ENCODE results near the gene GTPBP3. TPM values are rescaled to one million over a fixed set of nuclear protein-coding genes. Genes with fewer than 3 reads are reported as not detected.

GTPBP3 gene
- total RNA-seq, 1 donor from 2014 or later, result 25.5 TPM

DNA sequence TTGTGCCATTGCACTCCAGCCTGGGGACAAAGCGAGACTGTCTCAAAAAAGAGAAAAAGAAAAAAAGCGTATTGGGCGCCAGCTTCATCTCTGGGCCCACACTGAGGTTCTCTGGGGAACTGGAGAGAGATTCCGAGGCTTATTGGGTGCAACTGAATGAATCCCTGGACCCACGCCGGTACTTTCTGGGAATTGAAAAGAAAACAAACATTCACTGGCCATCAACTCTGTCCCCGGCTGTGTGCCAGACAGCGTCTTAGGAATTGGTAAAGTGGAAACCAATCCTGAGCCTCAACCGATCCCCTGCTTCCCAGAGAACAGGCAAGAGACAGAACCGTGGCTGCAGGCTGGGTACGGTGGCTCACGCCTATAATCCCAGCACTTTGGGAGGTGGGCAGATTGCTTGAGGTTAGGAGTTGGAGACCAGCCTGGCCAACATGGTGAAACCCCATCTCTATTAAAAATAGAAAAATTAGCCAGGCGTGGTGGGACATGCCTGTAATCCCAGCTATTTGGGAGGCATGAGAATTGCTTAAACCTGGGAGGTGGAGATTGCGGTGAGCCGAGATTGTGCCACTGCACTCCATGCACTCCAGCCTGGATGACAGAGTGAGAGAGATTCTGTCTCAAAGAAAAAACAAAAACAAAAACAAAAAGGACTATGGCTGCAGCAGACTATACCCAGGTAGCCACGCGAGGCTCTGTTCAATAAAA lies 11.3 kb upstream of the GTPBP3 start:
- no peak for DNase-seq (ENCODE audit: extremely low spot score in 2 of 2)
- no peaks in the 10 kb centered on the region for H3K36me3 ChIP-seq
- H3K27me3 ChIP-seq, result peaks cover 7% of the 10 kb centered on the region
- no peaks in the 10 kb centered on the region for H3K9me3 ChIP-seq
- no peak overlapping the region for H3K27ac ChIP-seq
- intact Hi-C loops (cut with DNase I), result no loop called here
- H3K4me3 ChIP-seq, result no peak overlapping the region
- peaks cover 30% of the 10 kb centered on the region for H3K4me1 ChIP-seq
- TF ChIP-seq POLR2A (IDR thresholded peaks at IDR 0.05), result no peak
- no peak for TF ChIP-seq POLR2AphosphoS5 (IDR thresholded peaks at IDR 0.05; ENCODE audit: insufficient read depth in 1 of 2, low read depth in 1 of 2)
- no peak for TF ChIP-seq CTCF (IDR thresholded peaks at IDR 0.05)

DNA sequence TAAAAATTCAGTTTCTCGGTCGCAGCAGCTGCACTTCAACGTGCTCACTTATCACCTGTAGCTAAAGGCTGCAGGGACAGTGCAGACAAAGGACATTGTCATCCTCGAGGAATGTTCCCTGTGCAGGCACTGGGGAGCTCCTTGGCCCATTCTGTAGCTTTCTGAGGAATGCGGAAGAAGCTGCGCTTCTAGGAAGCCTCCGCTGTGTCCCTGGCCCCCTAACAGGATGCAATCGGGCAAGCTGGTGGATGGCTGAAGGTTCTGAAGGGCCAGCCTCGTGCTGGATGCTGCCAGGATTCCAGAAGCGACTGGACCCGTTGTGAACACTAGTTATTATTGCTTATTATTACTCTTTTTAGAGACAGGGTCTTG lies 10.8 kb upstream of the GTPBP3 start:
- DNase-seq (ENCODE audit: extremely low spot score in 2 of 2), result no peak
- H3K27me3 ChIP-seq, result peaks cover 7% of the 10 kb centered on the region
- H3K4me1 ChIP-seq, result peaks cover 30% of the 10 kb centered on the region
- H3K27ac ChIP-seq, result no peak overlapping the region
- intact Hi-C loops (cut with DNase I), result no loop called here
- no peaks in the 10 kb centered on the region for H3K36me3 ChIP-seq
- H3K9me3 ChIP-seq, result no peaks in the 10 kb centered on the region
- TF ChIP-seq CTCF (IDR thresholded peaks at IDR 0.05) (no peak), POLR2AphosphoS5 (IDR thresholded peaks at IDR 0.05; ENCODE audit: insufficient read depth in 1 of 2, low read depth in 1 of 2) (no peak), POLR2A (IDR thresholded peaks at IDR 0.05) (no peak)
- H3K4me3 ChIP-seq, result no peak overlapping the region

GRCh38 chr19:17327068-17327653 lies 10.2 kb upstream of the GTPBP3 start:
- Histone ChIP-seq H3K4me1 (peaks cover 30% of the 10 kb centered on the region), H3K27me3 (peaks cover 7% of the 10 kb centered on the region), H3K9me3 (no peaks in the 10 kb centered on the region), H3K4me3 (no peak overlapping the region), H3K36me3 (no peaks in the 10 kb centered on the region), H3K27ac (no peak overlapping the region)
- no peak for TF ChIP-seq POLR2A (IDR thresholded peaks at IDR 0.05)
- TF ChIP-seq POLR2AphosphoS5 (IDR thresholded peaks at IDR 0.05; ENCODE audit: insufficient read depth in 1 of 2, low read depth in 1 of 2), result no peak
- intact Hi-C loops (cut with DNase I), result no loop called here
- no peak for DNase-seq (ENCODE audit: extremely low spot score in 2 of 2)

- no peak for DNase-seq (ENCODE audit: extremely low spot score in 2 of 2)
- peaks cover 7% of the 10 kb centered on the region for H3K27me3 ChIP-seq
- H3K36me3 ChIP-seq, result no peaks in the 10 kb centered on the region
- intact Hi-C loops (cut with DNase I), result no loop called here
- H3K4me1 ChIP-seq, result peaks cover 28% of the 10 kb centered on the region
- H3K27ac ChIP-seq, result peak overlapping the region; percentile 60
- H3K9me3 ChIP-seq, result no peaks in the 10 kb centered on the region
- no peak for TF ChIP-seq POLR2A (IDR thresholded peaks at IDR 0.05)
- peak in 1 of 3 experiments; percentile 14 for TF ChIP-seq CTCF (IDR thresholded peaks at IDR 0.05)
- no peak for TF ChIP-seq POLR2AphosphoS5 (IDR thresholded peaks at IDR 0.05; ENCODE audit: insufficient read depth in 1 of 2, low read depth in 1 of 2)
- H3K4me3 ChIP-seq, result peak overlapping the region; percentile 37 to 45
Measured at GRCh38 chr19:17327654-17328516, 9.5 kb upstream of the GTPBP3 start.

- Histone ChIP-seq H3K9me3 (no peaks in the 10 kb centered on the region), H3K36me3 (no peaks in the 10 kb centered on the region), H3K4me3 (peak overlapping the region; percentile 37 to 45), H3K4me1 (peaks cover 29% of the 10 kb centered on the region), H3K27ac (peak overlapping the region; percentile 60), H3K27me3 (peaks cover 7% of the 10 kb centered on the region)
- no peak for DNase-seq (ENCODE audit: extremely low spot score in 2 of 2)
- TF ChIP-seq POLR2A (IDR thresholded peaks at IDR 0.05) (no peak), POLR2AphosphoS5 (IDR thresholded peaks at IDR 0.05; ENCODE audit: insufficient read depth in 1 of 2, low read depth in 1 of 2) (no peak), CTCF (IDR thresholded peaks at IDR 0.05) (no peak)
- intact Hi-C loops (cut with DNase I), result no loop called here
Measured at GRCh38 chr19:17328517-17329365, 8.6 kb upstream of the GTPBP3 start.
